Measurements from ENCODE around the gene DPAGT1. TPM values are rescaled to one million over a fixed set of nuclear protein-coding genes. Genes with fewer than 3 reads are reported as not detected.

The DPAGT1 gene
- total and polyA plus RNA-seq, 2 of the 8 experiments (the other 6 are each of a cell fraction or from before 2014, with no cell fraction given): 59.8 to 236 TPM

DNA sequence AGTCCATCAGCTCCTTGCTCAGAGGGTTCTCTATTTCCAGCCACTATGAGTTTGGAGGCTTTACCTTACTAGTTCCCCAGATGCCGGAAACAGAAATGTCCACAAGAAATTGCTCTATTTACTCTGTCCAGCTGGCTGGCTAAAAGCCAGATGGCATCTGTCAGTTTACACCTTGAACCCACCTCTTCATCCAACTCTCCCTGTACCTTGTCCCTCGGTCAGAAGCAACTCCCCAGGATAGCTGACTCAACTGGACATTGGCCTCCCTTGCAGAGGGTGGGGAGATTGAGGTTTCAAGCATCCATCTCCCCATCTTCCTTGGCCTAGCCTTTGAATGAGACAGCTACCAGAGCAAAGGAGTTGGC is 7.2 kb upstream of the DPAGT1 start:
- peaks cover 2 to 20% (median 15%) of the 10 kb centered on the region in 4 experiments for H3K27me3 ChIP-seq (replicated peaks in 1 of 4; ENCODE audit: control insufficient read depth in 3 of 4, extremely low read depth in 1 of 4, insufficient read depth in 3 of 4, low read length in 3 of 4)
- H2BK12ac ChIP-seq (ENCODE audit: low read depth, low read length): no peak overlapping the region
- TF ChIP-seq BACH1 (IDR thresholded peaks at IDR 0.05; ENCODE audit: low read length): no peak
- TF ChIP-seq, protein P1, sequence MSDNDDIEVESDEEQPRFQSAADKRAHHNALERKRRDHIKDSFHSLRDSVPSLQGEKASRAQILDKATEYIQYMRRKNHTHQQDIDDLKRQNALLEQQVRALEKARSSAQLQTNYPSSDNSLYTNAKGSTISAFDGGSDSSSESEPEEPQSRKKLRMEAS (IDR thresholded peaks at IDR 0.05): no peak
- no peak for TF ChIP-seq BCL11A (IDR thresholded peaks at IDR 0.05; ENCODE audit: low read depth in 2 of 2, low read length in 2 of 2)
- TF ChIP-seq KDM4A (IDR thresholded peaks at IDR 0.05; ENCODE audit: low read depth, low read length, severe bottlenecking): no peak
- TF ChIP-seq RBBP5 (IDR thresholded peaks at IDR 0.05; ENCODE audit: borderline replicate concordance, low read depth, low read length): no peak
- no peak for TF ChIP-seq HDAC2 (IDR thresholded peaks at IDR 0.05; ENCODE audit: borderline replicate concordance in 1 of 2, low read depth in 2 of 2, low read length in 2 of 2)
- no peak for TF ChIP-seq TAF7 (optimal IDR thresholded peaks at IDR 0.05; ENCODE audit: borderline replicate concordance, low read depth, low read length)
- no peak overlapping the region for H2BK120ac ChIP-seq (replicated peaks; ENCODE audit: low read depth, low read length)
- no peak overlapping the region for H3K14ac ChIP-seq (ENCODE audit: insufficient read length)
- no peak overlapping the region for H4K5ac ChIP-seq (ENCODE audit: insufficient read length, low read depth, low read length)
- H3K23ac ChIP-seq (ENCODE audit: insufficient read length): no peak overlapping the region
- CTCF ChIA-PET (ENCODE audit: partially characterized antibody): interaction anchor here (1.0 to 5.4 kb wide), 12 partner anchors 9 to 97 kb away, joined by 3 to 26 read pairs (median 5); partner anchors contain the start of genes ABCG4, CBL and HINFP
- H3K4ac ChIP-seq (replicated peaks; ENCODE audit: insufficient read length, low read depth, low read length): no peak overlapping the region
- peaks cover 0 to 20% (median 5%) of the 10 kb centered on the region in 4 experiments; a peak in 5 of 7 replicates for H3K4me1 ChIP-seq (replicated peaks in 1 of 4; ENCODE audit: control insufficient read depth in 3 of 4, insufficient read depth in 4 of 4, low read length in 3 of 4)
- peaks cover 0 to 4% of the 10 kb centered on the region in 2 experiments for H4K20me1 ChIP-seq (replicated peaks in 1 of 2; ENCODE audit: control insufficient read depth in 1 of 2, insufficient read depth in 2 of 2, low read length in 2 of 2)
- no peak overlapping the region; a peak in 1 of 8 replicates for H3K4me3 ChIP-seq (ENCODE audit: extremely low read depth in 1 of 4, insufficient read depth in 2 of 4, low read depth in 3 of 4, low read length in 4 of 4)
- no peak overlapping the region for H3K9ac ChIP-seq (replicated peaks in 1 of 4; ENCODE audit: extremely low read depth in 1 of 4, low read depth in 3 of 4, low read length in 3 of 4)
- no peak overlapping the region for H3K56ac ChIP-seq (replicated peaks; ENCODE audit: insufficient read length, low read depth, low read length)
- H3K4me2 ChIP-seq (ENCODE audit: insufficient read depth in 1 of 2, low read depth in 2 of 2, low read length in 2 of 2): peak overlapping the region in 1 of 2 experiments; percentile 88; a peak in 1 of 4 replicates
- no peak overlapping the region for H2BK20ac ChIP-seq (ENCODE audit: low read length)
- H3K23me2 ChIP-seq (ENCODE audit: low read depth, low read length): peaks cover 12% of the 10 kb centered on the region
- no peak overlapping the region for H2BK15ac ChIP-seq (ENCODE audit: low read length)
- POLR2A ChIA-PET (ENCODE audit: partially characterized antibody): interaction anchor here (0.7 to 10.6 kb wide), 8 partner anchors 7 to 208 kb away, joined by 3 to 139 read pairs (median 5); partner anchors contain the start of genes DPAGT1, HINFP, MCAM and VPS11
- no peaks in the 10 kb centered on the region for H3K79me2 ChIP-seq (ENCODE audit: control insufficient read depth in 1 of 2, insufficient read depth in 2 of 2, low read length in 2 of 2)
- H3K79me1 ChIP-seq (ENCODE audit: low read depth, low read length): no peaks in the 10 kb centered on the region; the same call in 1 of the 2 replicates
- H3K9me3 ChIP-seq (ENCODE audit: insufficient read depth in 2 of 2, low read depth in 1 of 2, low read length in 1 of 2): no peaks in the 10 kb centered on the region
- H3K36me3 ChIP-seq (ENCODE audit: control insufficient read depth in 2 of 4, insufficient read depth in 4 of 4, low read length in 3 of 4): no peaks in the 10 kb centered on the region; a peak in 1 of 8 replicates
- H3K18ac ChIP-seq (ENCODE audit: extremely low read depth, low read length): no peak overlapping the region
- no peak for FAIRE-seq
- no peak overlapping the region for H2AK5ac ChIP-seq (ENCODE audit: low read depth, low read length)
- no peak overlapping the region for H2AFZ ChIP-seq (ENCODE audit: low read length)
- no peak for DNase-seq (ENCODE audit: low read depth in 1 of 2, low spot score in 2 of 2)
- H4K91ac ChIP-seq (replicated peaks; ENCODE audit: insufficient read length, low read length): no peak overlapping the region
- H2BK5ac ChIP-seq (ENCODE audit: low read depth, low read length): no peak overlapping the region
- WGBS, 2 experiments (ENCODE audit: extremely low coverage in 1 of 2, insufficient coverage in 1 of 2, insufficient read length in 1 of 2, insufficient replicate concordance in 2 of 2, low coverage in 1 of 2, low lambda C conversion rate in 2 of 2, missing lambda C conversion rate in 1 of 2): 92% methylated on average over 2 of the region's 2 CpGs; no CpG with 5 or more reads in 1 of the 2 experiments
- no peak overlapping the region for H3K27ac ChIP-seq (ENCODE audit: low read depth, low read length)
- no peak overlapping the region for H4K8ac ChIP-seq (ENCODE audit: extremely low read depth, insufficient read depth, low read length)
